GM12875 (cell line): Measurements from ENCODE around the gene RBBP5.

Experiments
- H3K4me3 ChIP-seq: one replicate; pipeline ENCODE4 v1.5.1; 2011; ENCODE audit warnings: low read depth, low read length, control low read depth
- CTCF ChIP-seq: IDR thresholded peaks from 2 replicates; pipeline ENCODE4 v1.5.1; 2011; ENCODE audit warnings: low read depth, mild to moderate bottlenecking, control low read depth, inconsistent platforms, low read length, moderate library complexity, borderline replicate concordance; ENCODE audit not compliant: insufficient read depth

Gene RBBP5

GRCh38 chr1:205109269-205109668 lies 12.5 kb downstream of the RBBP5 start:
- no peak overlapping the region for H3K4me3 ChIP-seq
- no peak for TF ChIP-seq CTCF

GRCh38 chr1:205108464-205108863 lies 13.3 kb downstream of the RBBP5 start:
- no peak overlapping the region for H3K4me3 ChIP-seq
- no peak for TF ChIP-seq CTCF

DNA sequence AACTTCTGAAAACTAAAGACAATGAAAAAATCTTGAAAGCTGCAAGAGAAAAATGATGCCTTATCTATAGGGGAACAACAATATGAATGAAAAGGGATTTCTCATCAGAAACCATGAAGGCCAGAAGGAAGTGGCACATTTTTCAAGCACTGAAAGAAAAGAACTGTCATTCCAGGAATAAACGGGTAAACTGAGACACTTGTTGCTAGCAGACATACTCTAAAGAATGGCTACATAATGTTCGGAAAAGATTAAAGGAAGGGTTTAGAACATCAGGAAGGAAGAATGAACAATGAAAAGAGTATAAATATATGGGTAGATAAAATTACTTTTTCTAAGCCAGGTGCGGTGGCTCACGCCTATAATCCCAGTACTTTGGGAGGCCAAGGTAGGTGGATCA lies 14.5 kb downstream of the RBBP5 start:
- H3K4me3 ChIP-seq, result no peak overlapping the region
- TF ChIP-seq CTCF, result no peak

GRCh38 chr1:205102404-205102803 lies 19.4 kb downstream of the RBBP5 start:
- TF ChIP-seq CTCF, result no peak
- no peak overlapping the region for H3K4me3 ChIP-seq

DNA sequence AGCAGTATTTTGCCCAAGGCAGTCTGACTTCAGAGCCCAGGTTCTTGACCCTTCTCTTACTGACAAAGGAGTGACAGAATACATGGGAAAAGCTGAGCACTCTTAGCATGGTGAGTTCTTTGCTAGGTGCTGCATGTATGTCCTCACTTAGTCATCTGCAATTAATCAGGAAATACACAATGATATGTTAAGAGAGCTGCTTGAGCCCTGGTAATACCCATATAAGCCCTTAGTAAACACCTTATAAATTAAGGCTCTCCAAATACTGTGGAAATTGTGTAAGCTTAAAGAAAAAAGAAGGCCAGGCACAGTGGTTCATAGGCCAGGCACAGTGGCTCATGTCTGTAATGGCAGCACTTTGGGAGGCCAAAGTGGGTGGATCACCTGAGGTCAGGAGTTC lies 23.5 kb downstream of the RBBP5 start:
- H3K4me3 ChIP-seq, result no peak overlapping the region
- no peak for TF ChIP-seq CTCF

- H3K4me3 ChIP-seq, result no peak overlapping the region
- no peak for TF ChIP-seq CTCF
These were observed 26.4 kb downstream of the RBBP5 start for GRCh38 chr1:205095422-205095821.

GRCh38 chr1:205091043-205091740 lies 30.6 kb downstream of the RBBP5 start:
- TF ChIP-seq CTCF, result no peak
- H3K4me3 ChIP-seq, result no peak overlapping the region
